HFF-Myc (cell line): ENCODE measurements around the gene EIF4A3.

Experiments
- DNase-seq: peaks from one replicate; pipeline ENCODE4 v3.0.0-alpha.2; 2011; ENCODE audit warnings: low read depth; ENCODE audit errors: extremely low read depth
- H3K4me3 ChIP-seq: replicated peaks from 2 replicates; pipeline ENCODE4 v1.5.1; 2011; ENCODE audit warnings: low read depth, mild to moderate bottlenecking, control low read depth, low read length
- TF ChIP-seq, protein P1 (sequence below): IDR thresholded peaks from 2 replicates; pipeline ENCODE4 v1.5.1; 2012; ENCODE audit warnings: mild to moderate bottlenecking, low read depth, low read length, control low read depth; ENCODE audit errors: missing control alignments

EIF4A3 gene

DNA sequence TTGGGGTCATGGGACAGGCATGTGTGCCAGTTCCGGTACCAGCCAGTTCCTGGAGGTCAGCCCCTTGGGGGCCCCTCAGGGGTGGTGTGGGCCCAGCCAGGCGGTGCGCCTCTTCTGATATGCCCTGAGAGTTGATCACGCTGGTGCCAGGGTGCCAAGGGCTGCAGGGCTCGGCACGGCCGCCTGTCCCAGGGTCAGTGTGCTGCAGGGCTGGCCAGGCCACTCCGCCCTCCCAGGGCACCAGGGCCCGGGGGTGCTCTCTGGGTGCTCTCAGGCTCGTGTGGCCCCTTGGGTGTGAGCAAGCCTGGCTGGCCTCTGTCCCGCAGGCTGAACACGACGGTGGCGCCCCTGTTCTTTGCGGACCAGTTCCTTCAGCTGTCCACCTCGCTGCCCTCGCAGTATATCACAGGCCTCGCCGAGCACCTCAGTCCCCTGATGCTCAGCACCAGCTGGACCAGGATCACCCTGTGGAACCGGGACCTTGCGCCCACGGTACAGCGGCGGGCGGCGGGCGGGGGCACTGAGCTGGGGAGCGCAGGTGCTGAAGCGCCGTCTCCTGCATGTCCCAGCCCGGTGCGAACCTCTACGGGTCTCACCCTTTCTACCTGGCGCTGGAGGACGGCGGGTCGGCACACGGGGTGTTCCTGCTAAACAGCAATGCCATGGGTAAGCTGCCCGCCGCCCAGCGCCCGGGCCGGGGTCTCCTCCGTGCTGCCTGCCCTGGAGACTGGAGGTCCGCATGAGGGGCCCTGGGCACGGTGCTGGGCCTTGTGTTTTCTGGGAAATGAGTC lies 39.5 kb downstream of the EIF4A3 start:
- no peak overlapping the region for H3K4me3 ChIP-seq
- DNase-seq: no peak
- TF ChIP-seq, protein P1, sequence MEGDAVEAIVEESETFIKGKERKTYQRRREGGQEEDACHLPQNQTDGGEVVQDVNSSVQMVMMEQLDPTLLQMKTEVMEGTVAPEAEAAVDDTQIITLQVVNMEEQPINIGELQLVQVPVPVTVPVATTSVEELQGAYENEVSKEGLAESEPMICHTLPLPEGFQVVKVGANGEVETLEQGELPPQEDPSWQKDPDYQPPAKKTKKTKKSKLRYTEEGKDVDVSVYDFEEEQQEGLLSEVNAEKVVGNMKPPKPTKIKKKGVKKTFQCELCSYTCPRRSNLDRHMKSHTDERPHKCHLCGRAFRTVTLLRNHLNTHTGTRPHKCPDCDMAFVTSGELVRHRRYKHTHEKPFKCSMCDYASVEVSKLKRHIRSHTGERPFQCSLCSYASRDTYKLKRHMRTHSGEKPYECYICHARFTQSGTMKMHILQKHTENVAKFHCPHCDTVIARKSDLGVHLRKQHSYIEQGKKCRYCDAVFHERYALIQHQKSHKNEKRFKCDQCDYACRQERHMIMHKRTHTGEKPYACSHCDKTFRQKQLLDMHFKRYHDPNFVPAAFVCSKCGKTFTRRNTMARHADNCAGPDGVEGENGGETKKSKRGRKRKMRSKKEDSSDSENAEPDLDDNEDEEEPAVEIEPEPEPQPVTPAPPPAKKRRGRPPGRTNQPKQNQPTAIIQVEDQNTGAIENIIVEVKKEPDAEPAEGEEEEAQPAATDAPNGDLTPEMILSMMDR: no peak

DNA sequence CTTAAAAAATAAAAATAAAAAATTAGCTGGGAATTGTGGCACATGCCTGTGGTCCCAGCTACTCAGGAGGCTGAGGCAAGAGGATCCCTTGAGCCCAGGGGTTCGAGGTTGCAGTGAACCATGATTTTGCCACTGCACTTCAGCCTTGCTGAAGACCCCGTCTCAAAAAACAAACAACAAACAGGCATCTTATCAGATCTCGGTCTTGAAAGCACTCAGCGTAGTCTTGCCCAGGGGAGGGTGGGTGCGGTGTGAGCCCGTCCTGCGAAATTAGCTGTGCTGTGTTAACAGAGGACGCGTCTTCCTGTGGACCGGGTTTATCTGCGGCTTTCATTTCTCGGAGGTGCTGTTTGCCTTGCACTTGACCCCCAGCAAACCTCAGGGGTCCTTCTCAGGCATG lies 40.2 kb downstream of the EIF4A3 start:
- no peak overlapping the region for H3K4me3 ChIP-seq
- TF ChIP-seq, protein P1: no peak
- no peak for DNase-seq

GRCh38 chr17:80106176-80106575 lies 40.8 kb downstream of the EIF4A3 start:
- no peak for DNase-seq
- no peak overlapping the region for H3K4me3 ChIP-seq
- TF ChIP-seq, protein P1: no peak

GRCh38 chr17:80105762-80106161 lies 41.2 kb downstream of the EIF4A3 start:
- no peak overlapping the region for H3K4me3 ChIP-seq
- TF ChIP-seq, protein P1: no peak
- no peak for DNase-seq

DNA sequence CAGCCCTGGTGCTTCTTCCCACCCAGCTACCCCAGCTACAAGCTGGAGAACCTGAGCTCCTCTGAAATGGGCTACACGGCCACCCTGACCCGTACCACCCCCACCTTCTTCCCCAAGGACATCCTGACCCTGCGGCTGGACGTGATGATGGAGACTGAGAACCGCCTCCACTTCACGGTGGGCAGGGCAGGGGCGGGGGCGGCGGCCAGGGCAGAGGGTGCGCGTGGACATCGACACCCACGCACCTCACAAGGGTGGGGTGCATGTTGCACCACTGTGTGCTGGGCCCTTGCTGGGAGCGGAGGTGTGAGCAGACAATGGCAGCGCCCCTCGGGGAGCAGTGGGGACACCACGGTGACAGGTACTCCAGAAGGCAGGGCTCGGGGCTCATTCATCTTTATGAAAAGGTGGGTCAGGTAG lies 42.0 kb downstream of the EIF4A3 start:
- TF ChIP-seq, protein P1: no peak
- H3K4me3 ChIP-seq: no peak overlapping the region
- DNase-seq: no peak

GRCh38 chr17:80104321-80104955 lies 42.5 kb downstream of the EIF4A3 start:
- TF ChIP-seq, protein P1: no peak
- H3K4me3 ChIP-seq: no peak overlapping the region
- no peak for DNase-seq
